Vagina (tissue), 2 donors: ENCODE data around the gene SYNDIG1. TPM values are rescaled to one million over a fixed set of nuclear protein-coding genes. Genes with fewer than 3 reads are reported as not detected.

Experiments used
- DNase-seq, 2 donors: peaks; one replicate each; pipeline ENCODE4 v3.0.0-alpha.2; 2017; ENCODE audit errors: extremely low spot score in 2 of 2
- H3K27ac ChIP-seq: fragments of 200-600 bp; sonication (generic); one replicate; pipeline ENCODE4 v1.5.1; 2019
- H3K27me3 ChIP-seq: fragments of 200-600 bp; sonication (generic); one replicate; pipeline ENCODE4 v1.5.1; 2019
- H3K36me3 ChIP-seq, 2 donors: fragments of 200-600 bp; sonication (generic); one replicate each; pipeline ENCODE4 v1.5.1; 2017 to 2019
- H3K4me1 ChIP-seq: fragments of 200-600 bp; sonication (generic); one replicate; pipeline ENCODE4 v1.5.1; 2019
- H3K4me3 ChIP-seq, 2 donors: fragments of 200-600 bp; sonication (generic); 1 replicate in 1 of 2; 2 replicates in 1 of 2; pipeline ENCODE4 v1.5.1; 2016 to 2019
- H3K9me3 ChIP-seq: fragments of 200-600 bp; sonication (generic); one replicate; pipeline ENCODE4 v1.5.1; 2019
- CTCF ChIP-seq, 3 experiments: fragments of 450-650 bp in 2 of 3; fragments of 200-600 bp in 1 of 3; sonication (generic) in 1 of 3; IDR thresholded peaks; one replicate each; pipeline ENCODE4 v1.5.1; 2017 to 2019; ENCODE audit warnings: antibody characterized with exemption in 3 of 3, mild to moderate bottlenecking in 2 of 3, moderate library complexity in 2 of 3
- POLR2A ChIP-seq, 2 donors: fragments of 450-650 bp; IDR thresholded peaks; one replicate each; pipeline ENCODE4 v1.6.1; 2017; ENCODE audit warnings: antibody characterized with exemption in 2 of 2, mild to moderate bottlenecking in 2 of 2, moderate library complexity in 2 of 2
- POLR2AphosphoS5 ChIP-seq, 2 donors: sonication (generic); formaldehyde crosslinking; IDR thresholded peaks; one replicate each; pipeline ENCODE4 v1.9.0; 2017; ENCODE audit warnings: antibody characterized with exemption in 2 of 2, mild to moderate bottlenecking in 2 of 2, low read depth in 1 of 2; ENCODE audit not compliant: insufficient read depth in 1 of 2
- intact Hi-C: fragments of 100-400 bp; cut with DNase I; formaldehyde crosslinking; loops from one replicate; pipeline ENCODE4 v1.15.1; 2023
- total RNA-seq: library from RNA; depleted of rRNA; stranded (reverse); fragments of >200 nt; gene quantifications from one replicate; pipeline ENCODE4 v1.2.3, GENCODE V29; 2016

SYNDIG1 gene
- total RNA-seq, 1 donor from 2014 or later: 3.2 TPM

- no peak for DNase-seq
- no peak for TF ChIP-seq POLR2AphosphoS5 (IDR thresholded peaks at IDR 0.05; ENCODE audit: insufficient read depth in 1 of 2, low read depth in 1 of 2)
- TF ChIP-seq POLR2A (IDR thresholded peaks at IDR 0.05): no peak
- TF ChIP-seq CTCF (IDR thresholded peaks at IDR 0.05): no peak
- no peaks in the 10 kb centered on the region for H3K36me3 ChIP-seq
- no peaks in the 10 kb centered on the region for H3K27me3 ChIP-seq
- H3K9me3 ChIP-seq: no peaks in the 10 kb centered on the region
- H3K4me3 ChIP-seq: no peak overlapping the region
- no peaks in the 10 kb centered on the region for H3K4me1 ChIP-seq
- H3K27ac ChIP-seq: no peak overlapping the region
- intact Hi-C loops: no loop called here
Measured at GRCh38 chr20:24574797-24575196, 105.4 kb downstream of the SYNDIG1 start.

GRCh38 chr20:24575811-24576210, 106.4 kb downstream of the SYNDIG1 start:
- Histone ChIP-seq H3K36me3 (no peaks in the 10 kb centered on the region), H3K4me1 (no peaks in the 10 kb centered on the region), H3K27ac (no peak overlapping the region), H3K9me3 (no peaks in the 10 kb centered on the region), H3K27me3 (no peaks in the 10 kb centered on the region), H3K4me3 (no peak overlapping the region)
- no peak for TF ChIP-seq POLR2A (IDR thresholded peaks at IDR 0.05)
- no peak for TF ChIP-seq POLR2AphosphoS5 (IDR thresholded peaks at IDR 0.05; ENCODE audit: insufficient read depth in 1 of 2, low read depth in 1 of 2)
- TF ChIP-seq CTCF (IDR thresholded peaks at IDR 0.05): no peak
- intact Hi-C loops: no loop called here
- peak in 1 of 2 donors; percentile 71 for DNase-seq

GRCh38 chr20:24576447-24576846, 107.0 kb downstream of the SYNDIG1 start:
- DNase-seq: no peak
- no peak overlapping the region for H3K27ac ChIP-seq
- H3K36me3 ChIP-seq: no peaks in the 10 kb centered on the region
- no peaks in the 10 kb centered on the region for H3K9me3 ChIP-seq
- no peaks in the 10 kb centered on the region for H3K4me1 ChIP-seq
- TF ChIP-seq POLR2AphosphoS5 (IDR thresholded peaks at IDR 0.05; ENCODE audit: insufficient read depth in 1 of 2, low read depth in 1 of 2) (no peak), POLR2A (IDR thresholded peaks at IDR 0.05) (no peak), CTCF (IDR thresholded peaks at IDR 0.05) (no peak)
- no peak overlapping the region for H3K4me3 ChIP-seq
- no peaks in the 10 kb centered on the region for H3K27me3 ChIP-seq
- intact Hi-C loops: no loop called here

- H3K9me3 ChIP-seq: no peaks in the 10 kb centered on the region
- TF ChIP-seq CTCF (IDR thresholded peaks at IDR 0.05) (no peak), POLR2AphosphoS5 (IDR thresholded peaks at IDR 0.05; ENCODE audit: insufficient read depth in 1 of 2, low read depth in 1 of 2) (no peak), POLR2A (IDR thresholded peaks at IDR 0.05) (no peak)
- intact Hi-C loops: no loop called here
- no peaks in the 10 kb centered on the region for H3K4me1 ChIP-seq
- DNase-seq: peak; percentile 64 to 77
- H3K27me3 ChIP-seq: no peaks in the 10 kb centered on the region
- H3K36me3 ChIP-seq: no peaks in the 10 kb centered on the region
- H3K27ac ChIP-seq: no peak overlapping the region
- no peak overlapping the region for H3K4me3 ChIP-seq
Measured at GRCh38 chr20:24577271-24577909, 108.0 kb downstream of the SYNDIG1 start.

GRCh38 chr20:24578567-24579415, 109.4 kb downstream of the SYNDIG1 start:
- Histone ChIP-seq H3K4me1 (no peaks in the 10 kb centered on the region), H3K9me3 (no peaks in the 10 kb centered on the region), H3K27ac (no peak overlapping the region), H3K4me3 (no peak overlapping the region), H3K27me3 (no peaks in the 10 kb centered on the region), H3K36me3 (no peaks in the 10 kb centered on the region)
- DNase-seq: peak in 1 of 2 donors; percentile 62
- intact Hi-C loops: no loop called here
- TF ChIP-seq POLR2AphosphoS5 (IDR thresholded peaks at IDR 0.05; ENCODE audit: insufficient read depth in 1 of 2, low read depth in 1 of 2) (no peak), CTCF (IDR thresholded peaks at IDR 0.05) (no peak), POLR2A (IDR thresholded peaks at IDR 0.05) (no peak)
